Activated CD8-positive, alpha-beta T cell treated with anti-CD3 and anti-CD28 coated beads for 36 hours (primary cell): ENCODE measurements around the gene MGAT5B. TPM values are rescaled to one million over a fixed set of nuclear protein-coding genes. Genes with fewer than 3 reads are reported as not detected.
"Not testable (repeated sequence)": the region's sequence is repeated elsewhere in the genome, so short reads cannot be mapped to it uniquely, and the experiment has no call there.

Experiments used
- ATAC-seq: fragments of 200-7000 bp; cut with Tn5 transposase; one replicate; pipeline ENCODE4 v1.10.0; 2021; ENCODE audit warnings: mild to moderate bottlenecking, moderate library complexity
- CTCF ChIA-PET: fragments of 350-600 bp; sonication (Branson Sonifier 250); formaldehyde crosslinking; loops from one replicate; lab custom pipeline; 2021; ENCODE audit warnings: antibody characterized with exemption; lab: Charles Lee
- POLR2A ChIA-PET: fragments of 350-600 bp; sonication (Branson Sonifier 250); formaldehyde crosslinking; loops from one replicate; lab custom pipeline; 2021; ENCODE audit warnings: antibody characterized with exemption; lab: Charles Lee
- DNase-seq: peaks from one replicate; pipeline ENCODE4 v3.0.0-alpha.2; 2020
- H3K27ac Mint-ChIP-seq: one replicate; pipeline ENCODE4 v1.8.0; 2021; ENCODE audit warnings: mild to moderate bottlenecking, mixed read lengths
- H3K27me3 Mint-ChIP-seq: one replicate; pipeline ENCODE4 v1.8.0; 2021; ENCODE audit warnings: mixed read lengths
- H3K36me3 Mint-ChIP-seq: one replicate; pipeline ENCODE4 v1.8.0; 2021; ENCODE audit warnings: low read depth, mixed read lengths
- H3K4me1 Mint-ChIP-seq: one replicate; pipeline ENCODE4 v1.8.0; 2021; ENCODE audit warnings: low read depth, mixed read lengths
- H3K4me3 Mint-ChIP-seq: one replicate; pipeline ENCODE4 v1.8.0; 2021; ENCODE audit warnings: mild to moderate bottlenecking, moderate library complexity, mixed read lengths
- H3K9me3 Mint-ChIP-seq: one replicate; pipeline ENCODE4 v1.8.0; 2021; ENCODE audit warnings: mixed read lengths
- CTCF ChIP-seq: fragments of 200-600 bp; IDR thresholded peaks from one replicate; pipeline ENCODE4 v1.8.0; 2022; ENCODE audit warnings: antibody characterized with exemption, mild to moderate bottlenecking
- intact Hi-C: fragments of 100-400 bp; cut with micrococcal nuclease; formaldehyde crosslinking; loops from one replicate; pipeline ENCODE4 v1.10.0; 2022
- total RNA-seq, 2 experiments: library from RNA; stranded (reverse); gene quantifications; one replicate each; pipeline ENCODE4 v1.2.3, GENCODE V29; 2021

The MGAT5B gene
- total RNA-seq, 2 experiments from 2014 or later, result not detected

GRCh38 chr17:76973040-76973439 is 104.8 kb downstream of the MGAT5B start:
- ChIA-PET CTCF (no interaction called here), POLR2A (no interaction called here)
- Mint-ChIP-seq H3K4me3 (no peak overlapping the region), H3K36me3 (no peaks in the 10 kb centered on the region), H3K4me1 (peaks cover 7% of the 10 kb centered on the region), H3K27me3 (peaks cover 3% of the 10 kb centered on the region), H3K9me3 (peaks cover 3% of the 10 kb centered on the region), H3K27ac (no peak overlapping the region)
- ATAC-seq, result no peak
- intact Hi-C loops, result no loop called here
- no peak for TF ChIP-seq CTCF
- no peak for DNase-seq

DNA sequence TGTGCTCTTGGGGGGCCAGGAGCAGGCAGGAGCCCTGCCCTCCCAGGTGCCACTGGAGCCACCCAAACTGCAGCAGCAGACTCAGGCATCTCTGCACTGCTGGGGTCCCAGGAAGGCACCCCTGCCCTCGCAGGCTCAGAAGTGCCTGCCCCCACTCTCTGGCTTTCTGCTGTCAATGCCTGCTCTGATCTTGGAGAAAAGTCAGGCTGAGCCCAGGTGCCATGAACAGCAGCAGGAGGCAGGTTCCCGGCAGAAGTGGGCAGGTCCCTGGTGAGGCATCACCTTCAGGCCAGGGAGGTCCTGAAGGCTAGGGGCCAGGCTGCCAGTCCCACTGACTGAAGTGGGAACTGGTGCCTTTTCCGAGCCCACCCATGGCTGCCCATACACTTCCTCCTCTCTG is 106.5 kb downstream of the MGAT5B start:
- DNase-seq (no peak), ATAC-seq (no peak)
- no peak for TF ChIP-seq CTCF
- Mint-ChIP-seq H3K27me3 (peaks cover 1% of the 10 kb centered on the region), H3K4me3 (no peak overlapping the region), H3K9me3 (peaks cover 12% of the 10 kb centered on the region), H3K27ac (no peak overlapping the region), H3K36me3 (no peaks in the 10 kb centered on the region), H3K4me1 (peaks cover 4% of the 10 kb centered on the region)
- POLR2A ChIA-PET, result no interaction called here
- intact Hi-C loops, result no loop called here
- CTCF ChIA-PET, result interaction anchor here (1.3 to 1.7 kb wide), 2 partner anchors 81 to 107 kb away, joined by 3 to 5 read pairs; no protein-coding TSS in a partner anchor

DNA sequence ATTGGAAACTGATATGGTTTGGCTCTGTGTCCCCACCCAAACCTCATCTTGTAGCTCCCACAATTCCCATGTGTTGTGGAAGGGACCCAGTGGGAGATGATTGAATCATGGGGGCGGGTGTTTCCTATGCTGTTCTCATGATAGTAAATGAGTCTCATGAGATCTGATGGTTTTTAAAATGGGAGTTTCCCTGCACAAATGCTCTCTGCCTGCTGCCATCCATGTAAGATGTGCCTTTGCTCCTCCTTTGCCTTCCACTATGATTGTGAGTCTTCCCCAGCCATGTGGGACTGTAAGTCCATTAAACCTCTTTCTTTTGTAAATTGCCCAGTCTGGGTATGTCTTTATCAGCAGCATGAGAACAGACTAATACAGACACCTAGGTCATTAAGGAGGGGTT is 109.8 kb downstream of the MGAT5B start:
- DNase-seq, intact Hi-C loops, ATAC-seq, H3K4me3 Mint-ChIP-seq, CTCF ChIA-PET, POLR2A ChIA-PET, H3K36me3 Mint-ChIP-seq, H3K27me3 Mint-ChIP-seq, H3K27ac Mint-ChIP-seq: not testable (repeated sequence)
- peaks cover 14% of the 10 kb centered on the region for H3K4me1 Mint-ChIP-seq
- H3K9me3 Mint-ChIP-seq, result peaks cover 12% of the 10 kb centered on the region

- no peaks in the 10 kb centered on the region for H3K36me3 Mint-ChIP-seq
- H3K4me3 Mint-ChIP-seq, result no peak overlapping the region
- intact Hi-C loops, result no loop called here
- DNase-seq (no peak), ATAC-seq (no peak)
- ChIA-PET POLR2A (interaction anchor here (1.0 kb wide), 1 partner anchor 16 kb away, joined by 5 read pairs; no protein-coding TSS in a partner anchor), CTCF (interaction anchor here (1.3 kb wide), 1 partner anchor 268 kb away, joined by 3 read pairs; no protein-coding TSS in a partner anchor)
- H3K27me3 Mint-ChIP-seq, result no peaks in the 10 kb centered on the region
- peaks cover 12% of the 10 kb centered on the region for H3K9me3 Mint-ChIP-seq
- H3K27ac Mint-ChIP-seq, result no peak overlapping the region
- no peak for TF ChIP-seq CTCF
- peaks cover 20% of the 10 kb centered on the region for H3K4me1 Mint-ChIP-seq
Measured at GRCh38 chr17:76981545-76982295, 113.5 kb downstream of the MGAT5B start.

- Mint-ChIP-seq H3K4me3 (no peak overlapping the region), H3K4me1 (peaks cover 20% of the 10 kb centered on the region), H3K9me3 (peaks cover 10% of the 10 kb centered on the region), H3K36me3 (no peaks in the 10 kb centered on the region), H3K27me3 (no peaks in the 10 kb centered on the region), H3K27ac (peak overlapping the region; percentile 48)
- DNase-seq (peak; percentile 33), ATAC-seq (peak; percentile 55)
- intact Hi-C loops, result no loop called here
- ChIA-PET CTCF (interaction anchor here (1.2 to 1.3 kb wide), 3 partner anchors 29 to 269 kb away, joined by 3 to 4 read pairs (median 3); partner anchors contain the start of gene MGAT5B), POLR2A (interaction anchor here (1.0 kb wide), 1 partner anchor 16 kb away, joined by 5 read pairs; no protein-coding TSS in a partner anchor)
- TF ChIP-seq CTCF, result no peak
Measured at GRCh38 chr17:76982408-76983074, 114.3 kb downstream of the MGAT5B start.
